Neural cell (in vitro differentiated cells): ENCODE results near the gene RBM42. TPM values are rescaled to one million over a fixed set of nuclear protein-coding genes. Genes with fewer than 3 reads are reported as not detected.

Experiments
- H2AFZ ChIP-seq: fragments of 200-600, 300-800 bp; sonication (generic), shearing (Covaris generic); 2 replicates; pipeline ENCODE4 v1.6.0; 2014; ENCODE audit warnings: low read depth, mild to moderate bottlenecking, antibody characterized with exemption, low read length, moderate library complexity
- H3F3A ChIP-seq: fragments of 200-600 bp; shearing (Covaris generic); 2 replicates; pipeline ENCODE4 v1.6.1; 2016; ENCODE audit warnings: mild to moderate bottlenecking, moderate library complexity, mixed read lengths, antibody characterized with exemption, low read length; ENCODE audit not compliant: insufficient read depth, poor library complexity, severe bottlenecking
- H3K27ac ChIP-seq: fragments of 200-600, 300-800 bp; sonication (generic), shearing (Covaris generic); 2 replicates; pipeline ENCODE4 v1.5.1; 2014; ENCODE audit warnings: mild to moderate bottlenecking, low read length, moderate library complexity
- H3K27me3 ChIP-seq: fragments of 300-800, 200-600 bp; sonication (generic), shearing (Covaris generic); 2 replicates; pipeline ENCODE4 v1.6.0; 2014; ENCODE audit warnings: mild to moderate bottlenecking, low read depth, low read length, moderate library complexity; ENCODE audit not compliant: insufficient read depth
- H3K36me3 ChIP-seq: fragments of 300-800, 200-600 bp; sonication (generic), shearing (Covaris generic); 2 replicates; pipeline ENCODE4 v1.5.1; 2014; ENCODE audit warnings: mild to moderate bottlenecking, antibody characterized with exemption, low read length, moderate library complexity; ENCODE audit not compliant: insufficient read depth
- H3K4me2 ChIP-seq: fragments of 300-800, 200-600 bp; sonication (generic), shearing (Covaris generic); 2 replicates; pipeline ENCODE4 v1.6.0; 2014; ENCODE audit warnings: mild to moderate bottlenecking, low read length
- H3K4me3 ChIP-seq: fragments of 300-800, 200-600 bp; sonication (generic), shearing (Covaris generic); 2 replicates; pipeline ENCODE4 v1.5.1; 2014; ENCODE audit warnings: mild to moderate bottlenecking, low read length, moderate library complexity
- H3K79me2 ChIP-seq: fragments of 200-600 bp; shearing (Covaris generic); replicated peaks from 2 replicates; pipeline ENCODE4 v1.6.0; 2014; ENCODE audit warnings: mild to moderate bottlenecking, low read length, moderate library complexity; ENCODE audit not compliant: insufficient read depth
- H3K9ac ChIP-seq: fragments of 300-800, 200-600 bp; sonication (generic), shearing (Covaris generic); 2 replicates; pipeline ENCODE4 v1.6.1; 2016; ENCODE audit warnings: mild to moderate bottlenecking, low read length, mixed read lengths
- H3K9me2 ChIP-seq: fragments of 200-600 bp; shearing (Covaris generic); 2 replicates; pipeline ENCODE4 v1.6.1; 2016; ENCODE audit warnings: mild to moderate bottlenecking, low read length, mixed read lengths; ENCODE audit not compliant: insufficient read depth
- H3K9me3 ChIP-seq: fragments of 200-600, 300-800 bp; sonication (generic), shearing (Covaris generic); 2 replicates; pipeline ENCODE4 v1.6.1; 2016; ENCODE audit warnings: mild to moderate bottlenecking, mixed run types, low read length, moderate library complexity, mixed read lengths
- H4K20me1 ChIP-seq: fragments of 200-600 bp; shearing (Covaris generic); 2 replicates; pipeline ENCODE4 v1.6.1; 2016; ENCODE audit warnings: mild to moderate bottlenecking, mixed run types; ENCODE audit not compliant: insufficient read depth
- CTCF ChIP-seq: fragments of 450-650 bp; IDR thresholded peaks from 2 replicates; pipeline ENCODE4 v1.5.1; 2014; ENCODE audit warnings: antibody characterized with exemption, mild to moderate bottlenecking, moderate library complexity; ENCODE audit not compliant: poor library complexity, severe bottlenecking
- EP300 ChIP-seq: fragments of 450-650 bp; conservative IDR thresholded peaks from 2 replicates; pipeline ENCODE4 v1.6.1; 2014; ENCODE audit warnings: antibody characterized with exemption, mild to moderate bottlenecking, moderate library complexity; ENCODE audit not compliant: poor library complexity, severe bottlenecking
- EZH2 ChIP-seq: fragments of 200-600, 300-800 bp; shearing (Covaris generic), sonication (generic); IDR thresholded peaks from 2 replicates; pipeline ENCODE4 v1.6.1; 2014; ENCODE audit warnings: antibody characterized with exemption, low read length, borderline replicate concordance, mild to moderate bottlenecking; ENCODE audit not compliant: insufficient read depth, poor library complexity, severe bottlenecking
- MXI1 ChIP-seq: fragments of 450-650 bp; conservative IDR thresholded peaks from 2 replicates; pipeline ENCODE4 v1.6.1; 2014; ENCODE audit warnings: antibody characterized with exemption, mild to moderate bottlenecking; ENCODE audit not compliant: poor library complexity, severe bottlenecking
- POLR2AphosphoS5 ChIP-seq: IDR thresholded peaks from 2 replicates; pipeline ENCODE4 v1.6.1; 2012
- RAD21 ChIP-seq: fragments of 450-650 bp; conservative IDR thresholded peaks from 2 replicates; pipeline ENCODE4 v1.6.1; 2014; ENCODE audit warnings: antibody characterized with exemption, mild to moderate bottlenecking, moderate library complexity
- REST ChIP-seq: IDR thresholded peaks from 2 replicates; pipeline ENCODE4 v1.6.1; 2012; ENCODE audit warnings: borderline replicate concordance
- SMC3 ChIP-seq: fragments of 450-650 bp; conservative IDR thresholded peaks from 2 replicates; pipeline ENCODE4 v1.6.1; 2014; ENCODE audit warnings: antibody characterized with exemption, mild to moderate bottlenecking, moderate library complexity; ENCODE audit not compliant: poor library complexity
- TAF1 ChIP-seq: IDR thresholded peaks from 2 replicates; pipeline ENCODE4 v1.6.1; 2012; ENCODE audit warnings: low read depth
- polyA plus RNA-seq: library from polyadenylated mRNA; depleted of rRNA; stranded (reverse); fragments of >200 nt; gene quantifications from 2 replicates; pipeline ENCODE4 v1.2.3, GENCODE V29; 2014

Gene RBM42
- polyA plus RNA-seq, 1 donor from 2014 or later = 58.5 TPM

GRCh38 chr19:35607661-35608060 lies 21.2 kb upstream of the RBM42 start:
- H3F3A ChIP-seq = no peaks in the 10 kb centered on the region
- no peak overlapping the region for H2AFZ ChIP-seq
- no peak overlapping the region for H3K4me3 ChIP-seq
- H3K9me2 ChIP-seq = no peaks in the 10 kb centered on the region
- H3K36me3 ChIP-seq = no peaks in the 10 kb centered on the region
- TF ChIP-seq MXI1 (no peak), POLR2AphosphoS5 (no peak)
- H3K27ac ChIP-seq = no peak overlapping the region
- H4K20me1 ChIP-seq = no peaks in the 10 kb centered on the region
- no peaks in the 10 kb centered on the region for H3K27me3 ChIP-seq
- H3K79me2 ChIP-seq = no peaks in the 10 kb centered on the region
- no peak overlapping the region for H3K4me2 ChIP-seq
- H3K9me3 ChIP-seq = no peaks in the 10 kb centered on the region
- no peak overlapping the region for H3K9ac ChIP-seq

DNA sequence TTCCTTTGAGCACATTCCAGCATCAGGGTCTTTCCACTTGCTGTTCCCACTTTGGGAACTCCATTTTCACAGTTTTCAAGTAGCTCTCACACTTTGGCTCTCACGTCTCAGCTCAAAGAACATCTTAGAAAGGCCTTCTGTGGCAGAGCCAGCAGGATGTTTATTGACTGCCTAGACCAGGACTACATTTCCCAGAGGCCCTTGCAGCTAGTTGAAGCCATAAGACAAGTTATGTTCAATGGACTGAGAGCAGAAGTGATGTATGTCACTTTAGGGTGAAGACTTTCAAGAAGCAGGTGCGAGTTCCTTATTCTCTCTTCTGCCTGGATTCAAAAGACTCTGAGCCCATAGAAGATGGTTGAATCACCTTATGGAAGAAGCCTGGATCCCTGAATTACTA lies 20.6 kb upstream of the RBM42 start:
- H3F3A ChIP-seq = no peaks in the 10 kb centered on the region
- no peak overlapping the region for H3K4me3 ChIP-seq
- no peaks in the 10 kb centered on the region for H3K9me2 ChIP-seq
- no peaks in the 10 kb centered on the region for H4K20me1 ChIP-seq
- H3K79me2 ChIP-seq = no peaks in the 10 kb centered on the region
- H3K9ac ChIP-seq = no peak overlapping the region
- no peak overlapping the region for H2AFZ ChIP-seq
- no peaks in the 10 kb centered on the region for H3K27me3 ChIP-seq
- TF ChIP-seq REST (no peak), SMC3 (no peak), CTCF (no peak)
- H3K4me2 ChIP-seq = no peak overlapping the region
- no peak overlapping the region for H3K27ac ChIP-seq
- no peaks in the 10 kb centered on the region for H3K9me3 ChIP-seq
- no peaks in the 10 kb centered on the region for H3K36me3 ChIP-seq

DNA sequence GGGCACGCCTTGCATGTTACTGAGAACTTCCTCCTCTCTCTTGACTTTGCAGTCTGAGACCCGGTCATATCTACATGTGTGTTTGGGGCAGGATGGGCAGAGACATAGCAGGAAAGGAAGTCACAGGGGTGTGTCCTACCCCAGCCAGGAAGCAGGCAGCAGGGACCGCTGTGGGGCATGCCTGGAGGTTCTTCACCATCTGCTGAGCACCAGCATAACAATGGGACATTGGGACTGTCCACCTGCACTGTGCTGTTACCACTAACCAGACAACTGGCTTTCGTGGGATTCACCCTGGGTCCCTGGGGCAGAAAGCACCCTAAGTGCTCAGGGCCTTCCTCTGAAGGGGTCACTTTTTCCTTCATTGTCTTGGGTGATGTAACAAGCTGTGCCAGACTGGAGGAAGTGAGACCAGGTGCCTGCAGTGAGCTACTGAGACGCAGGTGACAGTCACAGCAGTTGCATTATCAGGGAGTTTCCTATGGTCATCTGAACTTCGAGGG lies 18.9 kb upstream of the RBM42 start:
- Histone ChIP-seq H4K20me1 (no peaks in the 10 kb centered on the region), H3K9me2 (no peaks in the 10 kb centered on the region), H3K27me3 (no peaks in the 10 kb centered on the region), H3K27ac (no peak overlapping the region), H3K79me2 (no peaks in the 10 kb centered on the region), H3K9me3 (no peaks in the 10 kb centered on the region), H3K36me3 (no peaks in the 10 kb centered on the region), H3K4me2 (no peak overlapping the region), H3K4me3 (no peak overlapping the region), H3K9ac (no peak overlapping the region), H2AFZ (no peak overlapping the region), H3F3A (no peaks in the 10 kb centered on the region)
- TF ChIP-seq REST (no peak), POLR2AphosphoS5 (no peak), EP300 (no peak), TAF1 (no peak), RAD21 (no peak), EZH2 (no peak), CTCF (no peak), MXI1 (no peak), SMC3 (no peak)
